Stimulated activated CD4-positive, alpha-beta T cell treated with anti-CD3 and anti-CD28 coated beads, Interleukin-15, amount 100 ng/mL, for 1 hour (primary cell): ENCODE data around the gene PRDX2.

Experiments used
- DNase-seq, 2 donors: peaks; one replicate each; pipeline ENCODE4 v3.0.0-alpha.2; 2020; ENCODE audit warnings: low read depth in 1 of 2, low spot score in 1 of 2

Gene PRDX2

DNA sequence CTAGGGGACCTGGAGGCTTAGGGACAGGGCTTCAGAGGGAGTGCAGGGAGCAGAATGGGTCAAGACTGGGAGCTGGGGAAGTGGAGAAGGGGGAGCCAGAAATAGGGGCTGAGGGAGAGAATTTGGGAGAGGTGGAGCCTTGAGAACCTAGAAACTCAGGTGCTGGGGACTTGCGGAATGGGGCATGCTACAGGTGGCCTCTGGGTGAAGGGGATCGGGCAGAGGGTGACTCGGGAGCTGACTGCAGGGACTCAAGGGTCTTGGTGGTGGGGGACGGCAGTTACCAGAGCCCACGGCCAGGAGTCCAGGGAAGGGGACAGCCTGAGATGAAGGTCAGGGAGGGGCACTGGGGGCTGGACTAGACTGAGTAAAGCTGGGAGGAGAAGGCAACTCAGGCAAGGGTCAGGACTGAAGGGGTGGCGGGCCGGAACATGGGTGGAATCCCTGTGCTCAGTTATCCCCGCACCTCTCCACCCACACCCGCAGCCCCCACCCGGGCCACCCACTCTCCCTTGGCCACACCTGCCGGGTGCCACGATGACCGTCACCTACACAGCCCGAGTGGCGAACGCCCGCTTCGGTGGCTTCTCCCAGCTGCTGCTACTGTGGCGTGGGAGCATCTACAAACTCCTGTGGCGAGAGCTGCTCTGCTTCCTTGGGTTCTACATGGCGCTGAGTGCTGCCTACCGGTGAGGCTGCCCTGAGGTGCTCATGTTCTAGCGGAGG is 49.4 kb downstream of the PRDX2 start:
- no peak for DNase-seq

DNA sequence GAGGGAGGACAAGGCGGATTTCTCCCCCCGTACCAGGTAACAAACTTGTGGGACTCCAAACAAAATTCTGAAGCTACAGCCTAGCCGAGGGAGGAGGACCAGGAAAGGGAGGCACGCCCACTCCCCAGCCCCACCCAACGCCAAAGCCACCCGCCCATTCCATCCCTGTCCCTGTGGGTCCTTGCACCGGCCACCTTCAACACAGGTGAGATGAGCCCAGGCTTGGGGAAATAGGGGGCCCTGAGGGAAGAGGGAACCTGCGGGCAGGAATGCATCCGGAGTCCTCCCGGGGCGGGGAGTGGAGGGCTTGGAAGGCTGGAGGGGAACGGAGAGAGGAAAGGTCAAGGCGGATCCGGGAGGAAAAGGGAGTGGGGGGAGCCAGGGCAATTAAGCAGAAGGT is 50.0 kb downstream of the PRDX2 start, which contains the start of gene BEST2:
BEST2 (plus strand) TSS at position 157 of the 400 bp plus-strand sequence. CDS start 802 bp downstream, outside the sequence.
- no peak for DNase-seq

DNA sequence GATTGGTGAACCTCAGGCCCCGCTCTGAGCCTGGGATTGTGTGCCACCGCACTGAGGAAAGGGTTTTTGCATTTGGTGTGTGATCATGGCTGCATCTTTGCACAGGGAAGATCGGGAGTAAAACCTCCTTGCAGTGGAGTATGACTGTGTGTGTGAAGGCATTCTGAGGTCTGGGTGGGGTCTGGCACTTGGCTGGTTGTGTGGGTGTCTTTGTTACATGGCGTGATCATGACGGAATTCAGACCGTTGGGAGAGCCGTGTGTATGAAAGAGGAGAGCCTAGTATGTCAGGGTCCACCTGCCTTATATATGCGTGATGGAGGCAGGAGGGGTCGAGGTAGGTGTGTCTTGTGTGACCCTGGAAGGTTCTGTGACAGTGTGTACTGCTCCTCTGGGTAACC is 50.7 kb downstream of the PRDX2 start:
- no peak for DNase-seq

DNA sequence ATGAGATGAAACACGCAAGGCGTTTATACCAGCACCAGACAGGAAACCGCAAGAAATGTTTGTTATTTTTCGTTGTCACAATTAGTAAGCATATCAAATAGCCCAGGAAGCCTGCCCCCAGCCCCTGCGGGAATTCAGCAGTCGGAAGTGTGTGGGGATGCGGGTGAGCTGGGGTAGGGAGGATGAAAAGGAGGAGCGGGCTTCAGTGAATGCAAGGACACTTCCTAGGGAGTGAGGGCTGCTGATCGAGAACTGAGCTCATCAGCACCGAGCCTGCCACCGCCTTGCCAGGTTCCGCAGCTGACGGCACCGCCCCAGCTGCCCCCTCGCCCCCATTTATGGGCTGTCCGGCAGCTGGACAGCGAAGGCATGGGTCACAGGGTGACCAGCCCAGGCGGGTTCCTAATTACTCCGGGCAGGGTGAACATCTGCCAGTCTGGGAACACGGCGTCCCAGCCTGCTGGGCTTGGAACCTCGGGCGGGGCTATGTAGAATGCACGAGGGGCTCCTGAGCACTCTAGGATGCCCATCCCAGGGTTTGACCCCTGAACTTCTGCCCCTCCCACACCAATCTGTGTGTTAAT is 51.6 kb downstream of the PRDX2 start:
- no peak for DNase-seq

DNA sequence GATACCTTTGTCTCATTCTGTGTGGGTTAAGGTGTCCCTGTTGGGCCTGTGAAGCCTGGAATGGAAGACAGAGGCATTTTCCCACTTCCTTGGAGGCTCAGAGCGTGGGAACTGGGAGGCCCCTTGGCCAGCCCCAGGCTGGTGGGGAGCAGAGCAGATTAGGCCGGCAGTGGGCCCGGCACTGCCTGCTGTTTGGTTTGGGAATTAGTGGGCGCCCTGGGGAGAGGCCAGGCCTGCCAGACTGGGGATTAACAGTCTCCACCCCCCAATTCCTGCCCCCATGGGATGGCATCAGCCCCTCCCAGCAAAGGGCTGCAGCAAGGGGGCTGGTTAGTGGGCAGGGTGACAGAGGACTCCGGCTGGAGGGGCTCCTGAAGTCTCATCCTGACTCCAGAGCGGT is 53.1 kb downstream of the PRDX2 start:
- no peak for DNase-seq
